Gastroesophageal sphincter (tissue), 4 donors: ENCODE data around the gene CLDN14. TPM values are rescaled to one million over a fixed set of nuclear protein-coding genes. Genes with fewer than 3 reads are reported as not detected.

Experiments used
- ATAC-seq: fragments of 150-250 bp; one replicate; pipeline ENCODE4 v1.9.1; 2016; ENCODE audit warnings: mild to moderate bottlenecking, moderate library complexity
- H3K27ac ChIP-seq, 4 donors: fragments of 200-600 bp; sonication (generic) in 3 of 4; 1 replicate in 3 of 4; 2 replicates in 1 of 4; pipeline ENCODE4 v1.5.1; 2016 to 2019
- H3K27me3 ChIP-seq: fragments of 200-600 bp; sonication (generic); one replicate; pipeline ENCODE4 v1.5.1; 2019
- H3K36me3 ChIP-seq, 2 donors: fragments of 200-600 bp; sonication (generic); one replicate each; pipeline ENCODE4 v1.5.1; 2019; ENCODE audit warnings: control low read depth in 1 of 2
- H3K4me1 ChIP-seq, 3 donors: fragments of 200-600 bp; sonication (generic); 1 replicate in 2 of 3; 2 replicates in 1 of 3; pipeline ENCODE4 v1.5.1; 2016 to 2019; ENCODE audit warnings: control low read depth in 2 of 3
- H3K4me3 ChIP-seq, 2 donors: fragments of 200-600 bp; sonication (generic); one replicate each; pipeline ENCODE4 v1.5.1; 2019; ENCODE audit warnings: mild to moderate bottlenecking in 1 of 2, moderate library complexity in 1 of 2
- H3K9me3 ChIP-seq, 3 donors: fragments of 200-600 bp; sonication (generic); one replicate each; pipeline ENCODE4 v1.5.1; 2017 to 2019; ENCODE audit warnings: control low read depth in 2 of 3
- EP300 ChIP-seq: sonication (generic); formaldehyde crosslinking; IDR thresholded peaks from one replicate; pipeline ENCODE4 v1.6.1; 2017; ENCODE audit warnings: antibody characterized with exemption, mild to moderate bottlenecking
- POLR2A ChIP-seq, 2 donors: fragments of 450-650 bp; IDR thresholded peaks; one replicate each; pipeline ENCODE4 v1.6.1; 2017; ENCODE audit warnings: antibody characterized with exemption in 2 of 2, mild to moderate bottlenecking in 2 of 2, moderate library complexity in 1 of 2
- POLR2AphosphoS5 ChIP-seq: sonication (generic); formaldehyde crosslinking; IDR thresholded peaks from one replicate; pipeline ENCODE4 v1.6.1; 2017; ENCODE audit warnings: antibody characterized with exemption
- WGBS, 2 donors: methylation state at CpG; one replicate each; pipeline ENCODE4 v1.1.5; 2018; ENCODE audit warnings: low coverage in 1 of 2; 5-methylcytosine and 5-hydroxymethylcytosine counted together
- total RNA-seq, 4 donors: library from RNA; depleted of rRNA; stranded (reverse); fragments of >200 nt; gene quantifications; one replicate each; pipeline ENCODE4 v1.1.0, GENCODE V29; 2016
- TF ChIP-seq, protein P1 (sequence below), 4 experiments: fragments of 200-600 bp in 2 of 4; fragments of 450-650 bp in 2 of 4; sonication (generic) in 1 of 4; IDR thresholded peaks; one replicate each; pipeline ENCODE4 v1.5.1; 2017 to 2019; ENCODE audit warnings: antibody characterized with exemption in 4 of 4, mild to moderate bottlenecking in 2 of 4, moderate library complexity in 2 of 4

Gene CLDN14
- total RNA-seq, 4 donors from 2014 or later, result 0.15 TPM; not detected in 3

DNA sequence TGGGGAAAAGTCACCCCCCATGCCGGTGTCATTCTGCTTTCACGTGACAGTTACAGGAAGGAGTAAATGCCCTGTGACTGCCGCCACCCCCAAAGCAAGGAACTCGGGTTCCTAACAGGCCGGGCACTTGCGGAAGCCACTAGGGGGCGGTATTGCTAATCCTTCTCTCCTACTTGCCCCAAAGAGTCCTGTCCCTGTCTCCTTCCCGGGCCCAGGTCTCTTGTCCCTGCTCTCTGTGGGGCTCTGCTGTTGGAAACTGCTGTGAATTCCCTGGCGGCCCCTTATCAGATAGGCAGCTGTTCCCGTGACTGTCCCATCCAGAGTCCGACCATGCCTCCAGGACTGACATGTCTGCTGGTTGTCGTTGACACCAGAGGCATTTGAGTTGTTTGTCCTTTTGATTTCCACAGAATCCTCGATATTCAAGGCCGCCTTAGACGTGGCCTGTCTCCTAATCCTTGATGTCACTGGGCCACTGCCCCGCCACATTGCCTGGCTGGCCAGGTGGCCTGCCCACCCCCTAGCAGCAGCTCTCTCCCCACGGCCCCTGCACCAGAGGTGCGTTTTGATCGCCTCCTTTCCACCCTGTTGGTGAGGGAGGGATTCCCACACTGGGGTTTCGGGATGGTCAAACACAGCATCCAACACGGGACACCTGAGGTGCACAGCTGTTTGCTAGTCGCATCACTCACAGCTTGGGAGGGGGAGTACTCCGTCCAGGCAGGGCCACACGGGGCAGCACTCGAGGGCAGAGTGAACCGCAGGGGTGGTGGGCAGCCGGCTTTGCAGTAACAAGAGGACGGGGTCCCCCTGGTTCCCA, 57.4 kb downstream of the CLDN14 start:
- H3K4me1 ChIP-seq, result peaks cover 0 to 7% (median 0%) of the 10 kb centered on the region in 3 donors
- ATAC-seq, result no peak
- H3K27me3 ChIP-seq, result no peaks in the 10 kb centered on the region
- H3K27ac ChIP-seq, result no peak overlapping the region
- 49% methylated on average over 12 of the region's 28 CpGs; no CpG with 5 or more reads in 1 of the 2 donors for WGBS, 2 donors
- TF ChIP-seq POLR2AphosphoS5 (no peak), POLR2A (IDR thresholded peaks at IDR 0.05) (no peak), EP300 (no peak)
- TF ChIP-seq, protein P1, sequence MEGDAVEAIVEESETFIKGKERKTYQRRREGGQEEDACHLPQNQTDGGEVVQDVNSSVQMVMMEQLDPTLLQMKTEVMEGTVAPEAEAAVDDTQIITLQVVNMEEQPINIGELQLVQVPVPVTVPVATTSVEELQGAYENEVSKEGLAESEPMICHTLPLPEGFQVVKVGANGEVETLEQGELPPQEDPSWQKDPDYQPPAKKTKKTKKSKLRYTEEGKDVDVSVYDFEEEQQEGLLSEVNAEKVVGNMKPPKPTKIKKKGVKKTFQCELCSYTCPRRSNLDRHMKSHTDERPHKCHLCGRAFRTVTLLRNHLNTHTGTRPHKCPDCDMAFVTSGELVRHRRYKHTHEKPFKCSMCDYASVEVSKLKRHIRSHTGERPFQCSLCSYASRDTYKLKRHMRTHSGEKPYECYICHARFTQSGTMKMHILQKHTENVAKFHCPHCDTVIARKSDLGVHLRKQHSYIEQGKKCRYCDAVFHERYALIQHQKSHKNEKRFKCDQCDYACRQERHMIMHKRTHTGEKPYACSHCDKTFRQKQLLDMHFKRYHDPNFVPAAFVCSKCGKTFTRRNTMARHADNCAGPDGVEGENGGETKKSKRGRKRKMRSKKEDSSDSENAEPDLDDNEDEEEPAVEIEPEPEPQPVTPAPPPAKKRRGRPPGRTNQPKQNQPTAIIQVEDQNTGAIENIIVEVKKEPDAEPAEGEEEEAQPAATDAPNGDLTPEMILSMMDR (IDR thresholded peaks at IDR 0.05), result peak in 1 of 4 experiments; percentile 50
- H3K36me3 ChIP-seq, result no peaks in the 10 kb centered on the region
- H3K4me3 ChIP-seq, result no peak overlapping the region
- H3K9me3 ChIP-seq, result no peaks in the 10 kb centered on the region

DNA sequence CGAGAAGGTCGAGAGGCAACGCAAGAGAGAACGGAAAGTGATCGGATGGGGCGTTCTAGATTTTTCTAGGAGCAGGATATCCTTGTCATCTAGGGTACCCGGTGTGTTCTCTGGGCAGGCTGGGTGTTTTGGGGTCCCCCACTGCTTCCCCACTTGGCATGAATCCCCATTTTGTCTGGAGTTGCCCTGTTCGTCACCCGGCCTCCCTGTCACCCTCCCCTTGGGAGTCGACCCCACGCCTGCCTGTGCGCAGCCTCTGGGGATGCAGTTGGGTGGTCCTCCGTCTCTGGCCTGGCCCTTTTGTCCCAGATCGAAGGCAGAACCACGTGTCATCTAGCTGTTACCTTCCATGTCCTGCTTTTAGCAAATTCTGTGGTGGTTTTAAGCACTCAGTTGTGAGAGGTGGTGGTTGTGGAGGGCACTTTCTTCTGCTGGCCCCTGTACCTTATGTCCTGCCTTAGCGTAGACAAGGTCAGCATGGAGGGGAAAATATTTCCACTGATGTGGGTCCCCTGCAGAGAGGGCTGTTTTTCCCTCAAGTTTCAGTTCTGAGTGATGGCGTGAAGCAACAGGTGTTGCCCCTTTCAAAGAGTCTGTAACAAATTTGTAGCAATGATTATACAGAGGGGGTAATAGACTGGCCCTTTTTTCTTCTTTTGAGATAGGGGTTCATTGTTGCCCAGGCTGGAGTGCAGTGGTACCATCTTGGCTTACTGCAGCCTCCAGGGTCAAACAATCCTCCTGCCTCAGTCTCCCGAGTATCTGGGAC, 59.2 kb downstream of the CLDN14 start:
- no peaks in the 10 kb centered on the region for H3K9me3 ChIP-seq
- ATAC-seq, result no peak
- H3K27ac ChIP-seq, result no peak overlapping the region
- H3K36me3 ChIP-seq, result peaks cover 0 to 9% of the 10 kb centered on the region in 2 donors
- no peak for TF ChIP-seq POLR2A (IDR thresholded peaks at IDR 0.05)
- TF ChIP-seq POLR2AphosphoS5, result no peak
- TF ChIP-seq, protein P1 (IDR thresholded peaks at IDR 0.05), result no peak
- no peak for TF ChIP-seq EP300
- 89 to 92% methylated on average over 4 to 17 of the region's 18 CpGs for WGBS, 2 donors
- no peak overlapping the region for H3K4me3 ChIP-seq
- no peaks in the 10 kb centered on the region for H3K27me3 ChIP-seq
- peaks cover 0 to 7% (median 0%) of the 10 kb centered on the region in 3 donors for H3K4me1 ChIP-seq

DNA sequence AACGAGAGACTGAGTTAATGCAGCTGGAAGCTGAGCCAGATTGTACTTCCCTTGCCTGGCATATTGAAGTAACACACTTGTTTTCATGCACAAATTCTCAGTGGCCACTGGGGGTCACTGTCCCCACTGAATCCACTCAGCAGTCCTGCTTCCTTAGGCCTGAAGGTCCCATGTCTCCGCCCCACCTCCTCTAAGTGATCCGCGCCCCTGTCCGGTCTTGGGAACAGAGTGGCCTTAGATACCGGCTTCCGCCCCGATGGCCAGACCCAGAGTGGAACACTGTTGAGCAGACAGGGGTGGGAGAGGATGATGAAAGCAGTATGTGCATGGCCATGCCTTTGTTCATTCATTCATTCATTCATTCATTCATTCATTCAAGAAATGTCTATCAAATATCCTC, 59.9 kb downstream of the CLDN14 start:
- Histone ChIP-seq H3K27me3 (no peaks in the 10 kb centered on the region), H3K4me3 (no peak overlapping the region), H3K27ac (no peak overlapping the region), H3K36me3 (peaks cover 0 to 14% of the 10 kb centered on the region in 2 donors), H3K9me3 (no peaks in the 10 kb centered on the region), H3K4me1 (peaks cover 0 to 7% (median 0%) of the 10 kb centered on the region in 3 donors)
- 20 to 23% methylated on average over 3 to 8 of the region's 8 CpGs for WGBS, 2 donors
- peak; percentile 94 for ATAC-seq
- TF ChIP-seq EP300, result no peak
- TF ChIP-seq, protein P1 (IDR thresholded peaks at IDR 0.05), result peak in 3 of 4 experiments; percentile 61 to 74 (median 64)

DNA sequence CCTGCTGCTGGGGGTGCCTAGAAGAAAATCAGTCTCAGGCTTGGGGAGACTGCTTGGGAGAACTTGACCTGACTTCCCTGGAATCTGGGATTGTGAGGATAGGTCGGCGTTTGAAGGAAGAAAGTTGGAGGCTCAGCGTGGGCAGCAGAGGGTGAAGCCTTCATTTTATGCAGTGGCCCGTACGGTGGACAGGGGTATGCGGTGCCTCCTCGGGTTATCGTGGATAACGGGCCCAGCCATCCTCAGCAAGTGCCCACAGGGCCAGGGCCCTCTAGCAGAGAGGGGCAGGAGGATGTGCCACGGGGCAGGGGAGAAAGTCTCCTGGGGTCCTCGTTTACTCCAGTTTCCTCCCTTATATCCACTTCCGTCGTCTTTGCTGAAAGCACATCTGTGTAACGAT, 60.7 kb downstream of the CLDN14 start:
- Histone ChIP-seq H3K4me3 (no peak overlapping the region), H3K36me3 (peaks cover 0 to 14% of the 10 kb centered on the region in 2 donors), H3K27me3 (no peaks in the 10 kb centered on the region), H3K4me1 (peaks cover 0 to 7% (median 0%) of the 10 kb centered on the region in 3 donors), H3K9me3 (no peaks in the 10 kb centered on the region), H3K27ac (no peak overlapping the region)
- ATAC-seq, result no peak
- 40 to 68% methylated on average over 1 to 4 of the region's 14 CpGs for WGBS, 2 donors
- no peak for TF ChIP-seq POLR2A (IDR thresholded peaks at IDR 0.05)
- no peak for TF ChIP-seq POLR2AphosphoS5
- no peak for TF ChIP-seq EP300
- TF ChIP-seq, protein P1 (IDR thresholded peaks at IDR 0.05), result no peak
